GM18519 (cell line): ENCODE results near the gene SPTBN1.

ENCODE experiments used
- ATAC-seq: cut with Tn5 transposase; IDR thresholded peaks from one replicate; pipeline ENCODE4 v1.9.1; 2021; ENCODE audit warnings: mild to moderate bottlenecking, moderate library complexity; ENCODE audit not compliant: unreplicated experiment, low FRiP score

SPTBN1 gene

DNA sequence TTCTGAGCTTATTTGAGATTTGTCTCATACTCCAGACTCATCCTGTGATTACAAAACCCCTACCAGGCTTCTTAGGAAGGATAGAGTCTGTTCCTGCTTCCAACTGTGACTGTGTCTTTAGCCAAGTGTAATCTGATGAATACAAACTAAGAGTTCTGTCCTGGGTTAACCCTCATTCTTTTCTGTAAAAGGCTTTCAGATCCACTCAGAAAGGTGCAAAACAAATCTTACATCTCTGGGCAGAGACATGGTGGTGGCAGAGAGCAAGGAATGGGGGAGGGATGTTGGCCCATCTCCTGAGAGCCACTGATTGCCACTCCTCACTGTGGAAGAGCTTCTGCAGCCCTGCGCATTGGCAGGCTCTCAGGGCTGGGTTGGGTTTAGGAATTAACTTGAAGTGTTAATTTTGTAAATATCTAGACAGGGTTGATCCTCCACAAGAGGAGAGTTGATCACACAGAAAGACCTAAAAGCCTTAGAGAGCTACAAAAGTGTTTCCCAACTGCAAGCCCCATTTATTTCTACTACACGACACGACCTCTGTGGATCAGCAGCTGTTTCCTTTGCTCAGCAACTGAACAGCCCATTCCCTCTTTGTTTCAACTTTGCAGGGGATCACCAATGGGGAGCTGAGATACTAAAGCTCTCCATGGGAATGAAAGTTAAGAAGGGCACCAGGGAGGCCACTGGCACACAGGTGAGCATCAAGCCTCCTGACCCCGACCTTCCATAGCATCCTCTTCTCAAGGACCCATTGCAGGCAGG, 23.7 kb upstream of the SPTBN1 start:
- no peak for ATAC-seq

DNA sequence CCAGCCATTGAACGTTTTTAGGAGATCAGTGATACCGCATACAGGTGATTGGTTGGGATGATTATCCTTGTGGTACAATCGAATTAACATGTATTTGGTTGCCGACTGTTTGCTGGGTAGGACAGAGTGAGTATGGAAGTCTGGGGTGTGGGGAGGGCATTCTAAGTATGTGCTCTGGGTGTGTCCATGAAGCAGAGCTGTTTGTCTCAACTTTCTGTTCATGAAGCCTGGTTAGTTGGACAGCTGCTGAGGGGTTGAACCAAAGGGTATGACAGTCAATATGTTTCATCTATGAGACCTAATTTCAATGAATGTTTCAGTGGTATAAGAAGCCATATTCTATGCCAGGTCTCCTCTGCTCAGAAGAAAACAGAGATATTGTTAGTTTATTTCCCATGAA, 21.9 kb upstream of the SPTBN1 start:
- ATAC-seq = no peak

DNA sequence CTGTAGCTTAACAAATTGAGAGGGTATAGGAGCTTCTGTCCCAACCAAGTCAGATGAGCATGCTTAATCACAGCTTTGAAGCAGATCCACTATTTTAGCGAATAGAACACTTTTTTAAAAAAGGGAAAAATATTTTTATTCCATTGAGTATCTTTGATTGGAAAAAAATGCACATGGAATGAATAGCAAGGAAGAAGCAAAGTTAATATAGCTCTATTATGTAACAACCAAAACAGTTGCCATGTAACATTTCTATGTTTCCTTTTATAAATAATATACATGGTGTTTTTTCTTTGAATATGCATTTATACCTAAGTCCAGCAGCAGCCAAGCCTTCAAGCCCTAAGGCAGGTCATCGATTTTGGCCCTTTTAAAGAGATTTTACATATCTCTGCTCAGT, 21.4 kb upstream of the SPTBN1 start:
- no peak for ATAC-seq

- no peak for ATAC-seq
Observed at GRCh38 chr2:54435325-54436226, 20.6 kb upstream of the SPTBN1 start.

DNA sequence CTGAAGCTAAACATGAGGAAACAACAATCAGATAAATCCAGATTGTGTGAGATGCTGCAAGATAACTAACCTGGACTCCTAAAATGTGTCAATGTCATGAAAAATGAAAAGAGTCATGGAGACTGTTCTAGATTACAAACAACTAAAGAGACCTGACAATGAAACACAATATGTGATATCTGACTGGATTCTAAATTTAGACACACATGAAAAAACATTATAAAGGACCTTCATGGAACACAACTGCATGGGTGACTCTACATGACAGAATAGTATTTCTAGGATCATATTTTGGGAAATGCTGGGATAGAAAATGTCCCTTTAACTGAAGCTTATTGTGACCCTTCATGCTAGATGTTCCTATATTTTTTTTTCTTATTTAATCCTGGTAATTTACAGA, 18.5 kb upstream of the SPTBN1 start:
- no peak for ATAC-seq

DNA sequence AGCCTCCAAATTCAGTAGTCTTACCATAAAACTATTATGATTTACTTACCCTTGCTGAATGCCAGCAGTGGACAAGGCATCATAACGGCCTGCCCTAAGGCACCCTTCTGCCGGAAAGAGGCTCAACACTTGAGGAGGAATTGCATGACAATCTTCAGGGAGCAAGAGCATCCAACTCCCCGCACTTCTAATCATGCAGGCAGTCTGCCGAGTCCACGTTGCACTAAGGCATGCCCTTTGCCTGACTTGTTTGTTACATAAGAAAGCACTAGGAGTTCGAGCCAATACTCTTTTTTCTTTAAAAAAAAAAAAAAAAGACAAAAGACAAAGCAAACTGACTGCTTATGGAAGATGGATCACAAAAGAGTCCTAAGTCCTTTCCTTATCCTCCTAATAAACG, 17.9 kb upstream of the SPTBN1 start:
- ATAC-seq = no peak

GRCh38 chr2:54439582-54439981, 16.5 kb upstream of the SPTBN1 start:
- ATAC-seq = no peak

GRCh38 chr2:54440050-54440449, 16.1 kb upstream of the SPTBN1 start:
- no peak for ATAC-seq

GRCh38 chr2:54444503-54444902, 11.6 kb upstream of the SPTBN1 start:
- no peak for ATAC-seq

GRCh38 chr2:54446122-54446521, 10.0 kb upstream of the SPTBN1 start:
- no peak for ATAC-seq

DNA sequence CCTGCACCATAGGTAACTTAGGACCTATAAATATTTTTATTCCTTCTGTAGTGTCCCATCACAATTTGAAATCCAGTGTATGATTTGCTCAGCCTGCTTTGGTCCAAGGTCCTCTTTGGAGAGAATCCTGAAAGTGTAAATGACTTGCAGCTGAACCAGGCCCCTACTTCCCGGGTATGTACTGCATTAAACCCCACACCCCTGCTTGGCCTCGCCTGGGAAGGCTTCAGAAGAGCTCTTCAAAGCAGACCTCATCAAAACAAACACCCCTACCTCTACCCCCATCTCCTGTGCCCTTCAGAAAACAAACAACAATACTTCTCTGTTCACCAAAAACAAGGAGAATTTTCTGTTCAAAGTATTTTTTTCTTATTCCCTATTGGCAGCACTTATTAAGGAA, 9.5 kb upstream of the SPTBN1 start:
- no peak for ATAC-seq

- ATAC-seq = no peak
Observed at GRCh38 chr2:54454548-54455130, 1.5 kb upstream of the SPTBN1 start.

DNA sequence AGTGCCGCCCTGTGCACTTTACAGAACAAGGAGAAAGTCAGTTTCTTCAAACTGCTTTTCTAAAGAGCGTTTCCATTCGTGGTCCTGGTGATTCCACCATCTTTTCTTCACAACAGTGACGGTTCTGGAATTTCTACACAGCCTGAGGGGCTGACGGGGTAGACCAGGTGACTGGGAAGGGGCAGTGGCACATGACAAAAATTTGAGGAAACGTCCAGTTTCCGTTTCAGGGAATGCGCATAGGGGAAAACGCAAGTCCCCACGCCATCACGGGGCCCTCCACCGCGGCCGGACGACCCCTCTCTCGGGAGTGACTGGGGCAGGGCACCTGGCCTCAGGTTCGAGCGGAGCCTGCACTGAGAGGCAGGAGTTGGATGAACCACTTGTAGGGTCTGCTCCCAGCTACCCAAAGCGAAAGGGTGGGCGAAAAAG, 980 bp upstream of the SPTBN1 start:
- no peak for ATAC-seq

GRCh38 chr2:54456362-54456611, 160 bp downstream of the SPTBN1 start:
- ATAC-seq = no peak

- peak; percentile 40 for ATAC-seq
Observed at GRCh38 chr2:54456612-54457322, 640 bp downstream of the SPTBN1 start.

DNA sequence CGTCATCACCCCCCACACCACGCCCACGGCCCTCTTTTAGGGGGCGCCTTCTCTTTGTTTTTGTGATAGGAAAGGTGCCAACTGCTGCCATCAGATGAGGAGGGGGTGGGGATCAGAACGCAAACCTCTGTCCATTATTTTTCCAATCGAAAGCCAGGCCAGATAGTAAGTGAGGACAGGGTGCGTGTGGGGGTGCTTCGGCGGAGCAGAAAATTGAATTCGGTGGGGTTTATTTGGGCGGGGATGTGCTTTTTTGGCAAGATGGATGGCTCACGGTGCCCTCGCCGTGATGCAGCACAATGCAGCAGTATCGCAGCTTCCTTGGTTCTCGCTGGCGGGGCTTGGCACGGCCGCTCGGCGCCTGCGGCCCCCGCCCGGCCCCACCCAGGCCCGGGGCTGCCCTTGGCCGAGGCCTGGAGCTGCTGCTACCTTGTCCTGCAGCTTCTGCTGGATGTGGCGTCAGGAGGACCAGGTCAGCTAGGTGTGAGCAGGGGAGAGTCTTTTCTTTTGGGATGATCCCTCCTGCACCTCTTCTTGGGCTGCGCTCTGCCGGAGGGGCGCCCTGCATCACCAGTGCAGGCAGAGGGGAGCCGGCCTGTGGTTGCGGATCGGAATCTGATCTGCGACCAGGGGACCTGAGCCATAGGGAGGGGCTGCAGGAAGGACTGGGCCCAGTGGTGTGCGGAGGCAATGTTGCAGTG, 1.3 kb downstream of the SPTBN1 start:
- ATAC-seq = no peak

DNA sequence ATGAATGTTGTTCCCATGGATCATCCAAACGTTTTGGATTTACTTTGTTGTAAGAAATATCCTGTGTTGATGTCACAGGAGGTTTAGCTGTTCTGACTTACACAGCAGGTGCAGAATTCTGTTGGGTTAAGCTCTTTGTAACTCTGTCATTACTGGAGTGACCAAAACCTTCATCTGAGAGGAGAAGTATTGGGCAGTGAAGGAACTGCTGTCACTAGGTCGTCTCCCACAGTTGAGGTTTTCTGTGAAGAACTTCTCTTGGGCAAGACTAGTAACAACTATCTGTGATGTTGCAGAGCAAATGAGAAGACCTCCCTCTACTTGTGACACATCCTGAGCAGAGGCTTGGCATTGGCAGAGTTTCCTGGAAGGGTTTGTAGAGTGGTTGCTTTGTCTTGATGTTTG, 2.9 kb downstream of the SPTBN1 start:
- no peak for ATAC-seq

- ATAC-seq = no peak
Observed at GRCh38 chr2:54461261-54461660, 5.1 kb downstream of the SPTBN1 start.

GRCh38 chr2:54464341-54464740, 8.2 kb downstream of the SPTBN1 start:
- ATAC-seq = no peak

DNA sequence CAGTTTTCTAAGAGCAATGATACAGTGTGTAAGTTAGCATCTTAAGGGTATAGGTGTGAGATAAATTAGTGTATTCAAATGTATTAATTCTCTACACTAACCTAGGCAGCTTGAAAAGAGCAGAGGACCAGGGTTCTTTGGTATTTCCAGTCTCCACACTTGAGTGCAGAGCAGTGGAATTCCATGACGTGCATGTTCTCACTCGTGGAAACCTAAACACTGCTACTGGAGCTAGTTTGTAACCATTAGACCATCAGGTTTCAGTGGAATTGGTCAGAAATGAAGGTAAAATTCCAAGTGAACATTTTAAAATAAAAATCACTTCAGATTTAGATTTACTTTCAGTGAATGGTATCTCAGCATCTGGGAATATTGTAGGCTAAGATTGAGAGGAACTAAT, 9.0 kb downstream of the SPTBN1 start:
- ATAC-seq = no peak
